GM21529 (cell line): Measurements from ENCODE around the gene GIT1.

Experiments used
- ATAC-seq: cut with Tn5 transposase; IDR thresholded peaks from one replicate; pipeline ENCODE4 v1.9.1; 2021; ENCODE audit not compliant: unreplicated experiment

Gene GIT1

GRCh38 chr17:29533976-29534375 is 55.5 kb downstream of the GIT1 start:
- ATAC-seq: no peak

DNA sequence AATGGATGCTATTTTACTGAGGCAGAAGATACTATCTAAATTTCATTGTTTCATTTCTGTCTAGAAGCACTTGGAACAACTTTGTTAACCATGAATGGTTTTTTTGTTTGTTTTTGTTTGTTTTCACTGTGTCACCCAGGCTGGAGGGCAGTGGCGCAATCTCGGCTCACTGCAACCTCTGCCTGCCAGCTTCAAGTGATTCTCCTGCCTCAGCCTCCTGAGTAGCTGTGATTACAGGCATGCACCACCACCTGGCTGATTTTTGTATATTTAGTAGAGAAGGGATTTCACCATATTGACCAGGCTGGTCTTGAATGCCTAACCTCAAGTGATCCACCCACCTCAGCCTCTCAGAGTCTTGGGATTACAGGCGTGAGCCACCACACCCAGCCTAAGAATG is 63.1 kb downstream of the GIT1 start:
- ATAC-seq: no peak

DNA sequence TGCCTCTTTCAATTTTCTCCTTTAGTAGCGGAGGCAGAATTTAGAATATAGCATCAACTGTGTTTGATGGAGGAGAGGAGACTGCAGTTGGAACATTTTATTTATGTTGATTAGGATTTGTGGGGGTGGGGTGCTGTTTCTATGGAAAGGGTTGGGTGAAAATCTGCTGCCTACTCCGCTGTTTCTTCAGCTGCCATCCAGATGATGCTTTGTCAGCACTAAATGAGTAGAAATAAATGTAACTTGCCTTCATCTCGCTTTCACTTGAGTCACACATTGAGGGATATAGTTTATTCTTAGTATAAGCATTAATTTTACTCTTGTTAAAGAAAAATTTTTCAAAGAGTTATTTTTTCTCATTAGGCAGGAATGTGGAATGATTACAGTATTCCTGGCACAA is 64.8 kb downstream of the GIT1 start:
- ATAC-seq: no peak
